K562 (cell line): Measurements from ENCODE around the gene IRF2. TPM values are rescaled to one million over a fixed set of nuclear protein-coding genes. Genes with fewer than 3 reads are reported as not detected.
A peak's percentile ranks its signal among the peaks of the same experiment; 100 is the strongest.
"Not testable (repeated sequence)": the region's sequence is repeated elsewhere in the genome, so short reads cannot be mapped to it uniquely, and the experiment has no call there.

ENCODE experiments used
- ATAC-seq: fragments of 200-7000 bp; cut with Tn5 transposase; 3 replicates; pipeline ENCODE4 v1.9.1; 2020; ENCODE audit warnings: moderate library complexity
- BruUV-seq: library from RNA; stranded (reverse); fragments of 400-500 nt; replicated peaks from 2 replicates; lab custom pipeline; 2021; lab: Mats Ljungman, UMichigan
- CTCF ChIA-PET: fragments of 300-600 bp; formaldehyde crosslinking; extraction: SDS; loops from one replicate; lab custom pipeline; 2021; ENCODE audit warnings: low intra/inter-chr PET ratio; lab: Yijun Ruan, JAX
- POLR2A ChIA-PET: fragments of 300-600, 350-650 bp; sonication (Branson Sonifier 250); formaldehyde crosslinking; extraction: SDS; loops from one replicate; lab custom pipeline; 2021; ENCODE audit warnings: antibody characterized with exemption, inconsistent platforms; lab: Yijun Ruan, JAX
- DNase-seq, 4 experiments: peaks; one replicate each; pipeline versions ENCODE4 v3.0.0 to v3.0.0-alpha.2; 2011 to 2018; ENCODE audit warnings: low spot score in 3 of 4, mixed read lengths in 3 of 4; ENCODE audit errors: extremely low read depth in 1 of 4
- FAIRE-seq: peaks from 2 replicates; lab custom pipeline; 2011; peaks lifted over from hg19 to GRCh38; lab: Jason Lieb, UNC
- H2AFZ ChIP-seq: 2 replicates; pipeline ENCODE4 v1.6.0; 2011; ENCODE audit warnings: low read depth, low read length, control low read depth, inconsistent platforms
- H3K27ac ChIP-seq: fragments of 200-600 bp; 3 replicates; pipeline ENCODE4 v1.8.0; 2011; ENCODE audit warnings: low read depth, mild to moderate bottlenecking, control low read depth, inconsistent platforms, low read length, moderate library complexity, mixed read lengths; ENCODE audit errors: extremely low read depth
- H3K27me3 ChIP-seq, 2 experiments: fragments of 300-600 bp in 1 of 2; 2 replicates in 1 of 2; 3 replicates in 1 of 2; pipeline versions ENCODE4 v1.6.0 to v1.8.0; 2011; ENCODE audit warnings: inconsistent platforms in 2 of 2, low read length in 2 of 2, mild to moderate bottlenecking in 1 of 2, mixed read lengths in 1 of 2, moderate library complexity in 1 of 2; ENCODE audit not compliant: control insufficient read depth in 2 of 2, insufficient read depth in 2 of 2
- H3K36me3 ChIP-seq: fragments of 300-600 bp; 3 replicates; pipeline ENCODE4 v1.8.0; 2011; ENCODE audit warnings: mild to moderate bottlenecking, low read length, inconsistent platforms; ENCODE audit not compliant: control insufficient read depth, insufficient read depth
- H3K4me1 ChIP-seq, 2 experiments: fragments of 200-600 bp in 1 of 2; replicated peaks in 1 of 2; 2 replicates in 1 of 2; 3 replicates in 1 of 2; pipeline versions ENCODE4 v1.5.1 to v1.8.0; 2011; ENCODE audit warnings: inconsistent platforms in 2 of 2, low read length in 2 of 2, mild to moderate bottlenecking in 1 of 2, mixed read lengths in 1 of 2, moderate library complexity in 1 of 2; ENCODE audit not compliant: control insufficient read depth in 2 of 2, insufficient read depth in 2 of 2
- H3K4me2 ChIP-seq: 2 replicates; pipeline ENCODE4 v1.6.1; 2011; ENCODE audit warnings: low read length, control low read depth, inconsistent platforms, mixed read lengths; ENCODE audit not compliant: insufficient read depth
- H3K4me3 ChIP-seq: fragments of 200-600 bp; sonication (generic), shearing (Covaris generic); 2 replicates; pipeline ENCODE4 v1.5.1; 2016; ENCODE audit warnings: control low read depth, inconsistent platforms
- H3K79me2 ChIP-seq: fragments of 200-600 bp; 3 replicates; pipeline ENCODE4 v1.8.0; 2011; ENCODE audit warnings: low read length, inconsistent platforms; ENCODE audit not compliant: control insufficient read depth, insufficient read depth
- H3K9ac ChIP-seq, 2 experiments: 2 replicates each; pipeline versions ENCODE4 v1.6.0 to v1.6.1; 2011; ENCODE audit warnings: low read depth in 2 of 2, low read length in 2 of 2, control low read depth in 1 of 2, inconsistent platforms in 1 of 2, mild to moderate bottlenecking in 1 of 2, mixed read lengths in 1 of 2; ENCODE audit not compliant: insufficient read depth in 1 of 2
- H3K9me1 ChIP-seq: one replicate; pipeline ENCODE4 v1.6.0; 2011; ENCODE audit warnings: inconsistent platforms, mild to moderate bottlenecking, low read length, moderate library complexity; ENCODE audit not compliant: control insufficient read depth, insufficient read depth
- H3K9me3 ChIP-seq: replicated peaks from 2 replicates; pipeline ENCODE4 v1.5.1; 2011; ENCODE audit warnings: low read depth, low read length, inconsistent platforms; ENCODE audit not compliant: control insufficient read depth, insufficient read depth
- H4K20me1 ChIP-seq: replicated peaks from 2 replicates; pipeline ENCODE4 v1.6.1; 2011; ENCODE audit warnings: low read length, inconsistent platforms, mixed read lengths; ENCODE audit not compliant: control insufficient read depth, insufficient read depth
- CBFA2T2 ChIP-seq: fragments of 450-650 bp; conservative IDR thresholded peaks from 2 replicates; pipeline ENCODE4 v1.6.1; 2017; ENCODE audit warnings: mild to moderate bottlenecking
- CBFA2T3 ChIP-seq: fragments of 450-650 bp; IDR thresholded peaks from 2 replicates; pipeline ENCODE4 v1.6.1; 2017
- TRIM24 ChIP-seq, 2 experiments: fragments of 450-650 bp; IDR thresholded peaks; 2 replicates each; pipeline ENCODE4 v1.6.1; 2016
- ZBTB33 ChIP-seq: sonication (generic); formaldehyde crosslinking; IDR thresholded peaks from 2 replicates; pipeline ENCODE4 v1.8.1; 2023; ENCODE audit warnings: mild to moderate bottlenecking, missing genetic modification reagents
- ZFP36 ChIP-seq: fragments of 150-350 bp; IDR thresholded peaks from 2 replicates; pipeline ENCODE4 v1.6.1; 2018; ENCODE audit warnings: low read length, low read depth; ENCODE audit not compliant: partially characterized antibody
- WGBS: fragments of 100-300 bp; shearing (Covaris generic); methylation state at CpG from one replicate; pipeline ENCODE4 v1.1.6; 2016; ENCODE audit warnings: low coverage, mixed read lengths; ENCODE audit not compliant: insufficient coverage; ENCODE audit errors: missing lambda C conversion rate; 5-methylcytosine and 5-hydroxymethylcytosine counted together
- in situ Hi-C: fragments of 300-500 bp; cut with MboI; formaldehyde crosslinking; loops from 4 replicates; pipeline ENCODE4 v1.15.0; 2018; ENCODE audit warnings: inconsistent platforms, mixed read lengths
- intact Hi-C: fragments of 100-400 bp; cut with micrococcal nuclease; formaldehyde crosslinking; loops from 2 replicates; pipeline ENCODE4 v1.14.2; 2022
- polyA plus RNA-seq, 8 experiments: library from polyadenylated mRNA; depleted of rRNA in 4 of 8; stranded (reverse) in 5 of 8; unstranded in 3 of 8; fragments of >200 nt; fragmentation: Nextera tagmentation in 2 of 8; fragmentation: Illumina TruSeq in 1 of 8; extraction: Ambion mirVana in 2 of 8; extraction: Trizol in 1 of 8; gene quantifications; 2 replicates each; pipeline versions ENCODE4 v1.2.1 to v1.2.3, GENCODE V29; 2011 to 2014; ENCODE audit warnings: inconsistent platforms in 1 of 8, missing spikeins in 1 of 8
- total RNA-seq, 7 experiments: library from RNA; depleted of rRNA in 6 of 7; stranded (reverse); fragments of >200 nt in 6 of 7; fragmentation: Illumina TruSeq in 2 of 7; extraction: Trizol in 2 of 7; gene quantifications; 2 replicates each; pipeline versions ENCODE4 v1.2.1 to v1.2.3, GENCODE V29; 2011 to 2021; ENCODE audit warnings: low replicate concordance in 1 of 7

Gene IRF2
- total and polyA plus RNA-seq, 9 of the 15 experiments (the other 6 are each of a cell fraction or from before 2014, with no cell fraction given): 7.1 to 17.1 (median 11.3) TPM

GRCh38 chr4:184380214-184380613 is 94.1 kb downstream of the IRF2 start:
- H3K9me3 ChIP-seq, POLR2A ChIA-PET, H3K9ac ChIP-seq, DNase-seq, H3K79me2 ChIP-seq, H3K4me3 ChIP-seq, H3K27me3 ChIP-seq, H3K4me2 ChIP-seq, H4K20me1 ChIP-seq, H3K9me1 ChIP-seq, H2AFZ ChIP-seq, FAIRE-seq, H3K36me3 ChIP-seq, in situ Hi-C loops, H3K27ac ChIP-seq, BruUV-seq, CTCF ChIA-PET, ATAC-seq: not testable (repeated sequence)
- TF ChIP-seq ZFP36 (peak; percentile 43), TRIM24 (IDR thresholded peaks at IDR 0.05) (peak; percentile 33 to 68; a peak in 3 of 4 replicates), CBFA2T2 (0 out of 2 replicates have a peak, but pooled peaks have one; percentile 6), CBFA2T3 (peak; percentile 37), ZBTB33 (CRISPR knock-in tag) (peak; percentile 28; the same call in 1 of the 2 replicates)
- intact Hi-C loops: loop anchor here (5.0 kb wide), 1 partner anchor 43 kb away; no protein-coding TSS in a partner anchor
- WGBS: 46% methylated on average over 5 of the region's 5 CpGs
- peaks cover 7 to 23% of the 10 kb centered on the region in 2 experiments; a peak in 4 of 5 replicates for H3K4me1 ChIP-seq
